SK-N-SH treated with all-trans-retinoic acid at 6 μM for 48 hours (cell line): Measurements from ENCODE around the gene AGTPBP1.

Experiments used
- CREB5 ChIP-seq: fragments of 250-450 bp; sonication (Bioruptor Pico); IDR thresholded peaks from 2 replicates; pipeline ENCODE4 v1.5.1; 2020; ENCODE audit warnings: low read depth, mild to moderate bottlenecking, moderate library complexity
- ESRRG ChIP-seq: fragments of 250-450 bp; sonication (Bioruptor Pico); IDR thresholded peaks from 2 replicates; pipeline ENCODE4 v1.6.1; 2021; ENCODE audit warnings: mild to moderate bottlenecking
- PATZ1 ChIP-seq: fragments of 250-450 bp; sonication (Bioruptor Pico); IDR thresholded peaks from 2 replicates; pipeline ENCODE4 v1.8.0; 2020; ENCODE audit warnings: mild to moderate bottlenecking, moderate library complexity, borderline replicate concordance
- ZFP30 ChIP-seq: fragments of 450-650 bp; formaldehyde crosslinking; IDR thresholded peaks from 2 replicates; pipeline ENCODE4 v1.5.0; 2022; ENCODE audit warnings: mild to moderate bottlenecking, moderate library complexity

- TF ChIP-seq ZFP30 (no peak), ESRRG (CRISPR knock-in tag) (no peak), PATZ1 (CRISPR knock-in tag) (no peak), CREB5 (CRISPR knock-in tag) (no peak)
Measured at GRCh38 chr9:85514256-85514655, 227.5 kb downstream of the AGTPBP1 start.
